Effector memory CD4-positive, alpha-beta T cell (primary cell): ENCODE results near the gene HABP2.

ENCODE experiments used
- DNase-seq, 3 donors: peaks; one replicate each; pipeline ENCODE4 v3.0.0-alpha.2; 2020
- H3K27ac ChIP-seq: 2 replicates; pipeline ENCODE4 v1.7.0; 2013; ENCODE audit warnings: mild to moderate bottlenecking, low read length, moderate library complexity; ENCODE audit not compliant: insufficient read depth, poor library complexity, severe bottlenecking
- H3K27me3 ChIP-seq: replicated peaks from 2 replicates; pipeline ENCODE4 v1.7.0; 2013; ENCODE audit warnings: mild to moderate bottlenecking, low read length; ENCODE audit not compliant: insufficient read depth, control insufficient read depth, poor library complexity, severe bottlenecking
- H3K36me3 ChIP-seq: 2 replicates; pipeline ENCODE4 v1.7.0; 2013; ENCODE audit warnings: mild to moderate bottlenecking, low read length, moderate library complexity; ENCODE audit not compliant: control insufficient read depth, insufficient read depth
- H3K4me1 ChIP-seq: 2 replicates; pipeline ENCODE4 v1.7.0; 2013; ENCODE audit warnings: low read length, mild to moderate bottlenecking; ENCODE audit not compliant: control insufficient read depth, insufficient read depth, poor library complexity, severe bottlenecking
- H3K4me3 ChIP-seq: 2 replicates; pipeline ENCODE4 v1.7.0; 2013; ENCODE audit warnings: low read length, low read depth, mild to moderate bottlenecking; ENCODE audit not compliant: insufficient read depth, poor library complexity, severe bottlenecking
- H3K9me3 ChIP-seq: 2 replicates; pipeline ENCODE4 v1.7.0; 2013; ENCODE audit warnings: mild to moderate bottlenecking, low read length, moderate library complexity; ENCODE audit not compliant: control insufficient read depth
- total RNA-seq, 3 donors: gene quantifications; one replicate each; lab custom pipeline; 2026; lab: John Stamatoyannopoulos, UW

HABP2 gene
- total RNA-seq, result 0 reads per million in 3 donors

DNA sequence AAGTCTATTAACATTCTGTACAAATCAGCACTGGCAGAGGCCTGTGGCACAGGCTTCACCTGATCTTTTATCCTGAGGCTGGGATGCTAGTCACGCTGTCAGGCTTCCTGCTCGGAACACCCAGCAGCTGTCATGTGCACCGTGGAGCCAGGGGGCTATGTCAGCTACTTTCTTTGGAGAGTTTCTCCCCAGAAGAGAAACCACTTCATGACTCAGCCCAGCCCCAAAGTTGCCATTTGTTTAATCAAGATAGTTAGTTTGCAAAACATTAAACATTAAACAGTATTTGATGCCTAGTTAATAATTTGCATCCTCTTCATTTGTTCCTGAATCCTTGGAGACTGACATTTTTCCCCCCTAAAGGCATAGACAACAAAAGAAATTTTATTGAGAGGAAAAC, at the start of gene HABP2:
Gene HABP2 (plus strand): TSS at position 353 of the 400 bp plus-strand sequence. CDS start 69 bp downstream, outside the sequence.
- H3K4me1 ChIP-seq, result no peaks in the 10 kb centered on the region

DNA sequence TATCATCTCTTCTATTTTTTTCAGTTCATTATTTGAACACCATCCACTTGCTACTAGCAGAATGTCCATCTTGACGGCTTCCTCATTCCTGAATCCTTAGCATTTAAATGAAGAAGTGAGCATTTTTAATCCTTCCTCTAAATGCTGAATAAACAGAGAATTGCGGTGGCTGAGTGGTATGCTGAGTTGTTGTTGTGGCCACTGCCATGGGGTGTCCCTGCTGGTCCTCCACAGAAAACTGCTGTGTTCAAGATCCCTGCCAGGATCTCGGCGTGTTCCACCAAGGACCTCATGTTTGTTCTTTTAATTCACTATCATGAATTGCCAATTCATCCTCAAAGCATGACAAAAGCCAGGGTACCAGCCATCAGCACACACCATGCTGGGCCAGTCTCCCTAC, 48.9 kb upstream of the HABP2 start:
- H3K27ac ChIP-seq, result no peak overlapping the region
- no peaks in the 10 kb centered on the region for H3K9me3 ChIP-seq
- DNase-seq, result no peak
- H3K4me1 ChIP-seq, result no peaks in the 10 kb centered on the region
- no peaks in the 10 kb centered on the region for H3K27me3 ChIP-seq
- no peaks in the 10 kb centered on the region for H3K36me3 ChIP-seq
- no peak overlapping the region for H3K4me3 ChIP-seq

More for the DNA sequence above, at the start of gene HABP2:
- Histone ChIP-seq H3K4me3 (no peak within 1 kb of the TSS), H3K27me3 (no peaks in the 10 kb centered on the region), H3K9me3 (no peaks in the 10 kb centered on the region), H3K27ac (no peak within 1 kb of the TSS), H3K36me3 (no peaks in the 10 kb centered on the region)
- no peak for DNase-seq

GRCh38 chr10:113504423-113504822, 48.4 kb upstream of the HABP2 start:
- DNase-seq, result no peak
- H3K27ac ChIP-seq, result no peak overlapping the region
- H3K4me1 ChIP-seq, result no peaks in the 10 kb centered on the region
- H3K9me3 ChIP-seq, result no peaks in the 10 kb centered on the region
- H3K36me3 ChIP-seq, result no peaks in the 10 kb centered on the region
- H3K27me3 ChIP-seq, result no peaks in the 10 kb centered on the region
- no peak overlapping the region for H3K4me3 ChIP-seq

DNA sequence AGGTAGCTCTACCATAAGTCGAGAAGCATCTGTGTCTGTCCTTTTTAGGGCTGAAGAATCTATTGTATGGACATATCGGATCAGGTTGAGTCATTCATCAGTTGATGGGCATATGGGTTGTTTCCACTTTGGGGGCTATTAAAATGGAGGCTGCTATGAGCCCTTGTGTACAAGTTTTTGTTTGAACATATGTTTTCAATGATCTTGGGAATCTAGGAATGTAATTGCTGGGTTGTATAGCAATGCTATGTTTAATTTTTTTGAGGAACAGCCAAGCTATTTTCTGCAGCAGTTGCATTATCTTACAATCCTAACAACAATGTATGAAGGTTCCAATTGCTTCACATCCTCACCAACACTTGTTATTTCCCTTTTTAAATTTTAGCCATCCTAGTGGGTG, 46.4 kb upstream of the HABP2 start:
- no peak overlapping the region for H3K4me3 ChIP-seq
- H3K4me1 ChIP-seq, result no peaks in the 10 kb centered on the region

DNA sequence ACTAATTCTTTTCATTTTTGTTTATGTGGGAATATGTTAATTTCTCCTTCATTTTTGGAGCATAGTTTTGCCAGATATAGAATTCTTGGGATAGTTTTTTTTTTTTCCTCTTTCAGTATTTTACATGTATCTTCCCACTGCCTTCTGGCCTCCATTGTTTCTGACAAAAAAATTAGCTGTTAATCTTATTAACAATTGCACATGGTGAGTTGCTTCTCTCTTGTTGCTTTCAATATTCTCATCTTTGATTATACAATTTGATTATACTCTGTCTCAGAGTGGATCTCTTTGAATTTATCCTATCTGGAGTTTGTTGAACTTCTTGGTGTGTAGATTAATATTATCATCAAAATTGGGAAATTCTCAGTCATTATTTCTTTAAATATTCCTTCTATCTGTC, 41.4 kb upstream of the HABP2 start:
- DNase-seq, result no peak
- Histone ChIP-seq H3K27me3 (no peaks in the 10 kb centered on the region), H3K27ac (no peak overlapping the region), H3K4me1 (no peaks in the 10 kb centered on the region), H3K36me3 (no peaks in the 10 kb centered on the region), H3K4me3 (no peak overlapping the region), H3K9me3 (no peaks in the 10 kb centered on the region)

More for the DNA sequence above, 46.4 kb upstream of the HABP2 start:
- H3K36me3 ChIP-seq, result no peaks in the 10 kb centered on the region
- H3K27me3 ChIP-seq, result no peaks in the 10 kb centered on the region
- H3K9me3 ChIP-seq, result no peaks in the 10 kb centered on the region
- no peak overlapping the region for H3K27ac ChIP-seq
- DNase-seq, result no peak

GRCh38 chr10:113515161-113515560, 37.7 kb upstream of the HABP2 start:
- Histone ChIP-seq H3K4me1 (no peaks in the 10 kb centered on the region), H3K27me3 (no peaks in the 10 kb centered on the region), H3K36me3 (no peaks in the 10 kb centered on the region), H3K4me3 (no peak overlapping the region), H3K9me3 (no peaks in the 10 kb centered on the region), H3K27ac (no peak overlapping the region)
- DNase-seq, result no peak

DNA sequence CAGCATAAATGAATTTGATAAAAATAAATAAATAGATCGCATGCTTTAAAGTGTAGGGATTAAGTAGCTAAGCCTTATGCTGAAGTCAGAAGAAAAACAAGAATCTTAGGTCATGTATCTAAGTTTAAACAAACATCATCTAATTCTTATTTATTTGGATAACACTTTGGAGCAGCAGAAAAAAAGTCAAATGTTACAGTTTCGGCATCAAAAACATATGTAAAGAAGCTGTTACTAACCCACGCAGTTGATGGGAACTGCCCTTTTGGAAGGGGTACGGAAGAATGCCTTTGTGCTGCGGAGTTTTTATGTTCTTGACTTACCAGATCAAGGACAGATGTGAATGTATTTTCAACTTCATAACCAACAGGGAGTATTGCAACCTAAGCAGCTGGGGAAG, 37.3 kb upstream of the HABP2 start:
- Histone ChIP-seq H3K27me3 (no peaks in the 10 kb centered on the region), H3K4me3 (no peak overlapping the region), H3K36me3 (no peaks in the 10 kb centered on the region), H3K27ac (no peak overlapping the region), H3K9me3 (no peaks in the 10 kb centered on the region), H3K4me1 (no peaks in the 10 kb centered on the region)
- no peak for DNase-seq

DNA sequence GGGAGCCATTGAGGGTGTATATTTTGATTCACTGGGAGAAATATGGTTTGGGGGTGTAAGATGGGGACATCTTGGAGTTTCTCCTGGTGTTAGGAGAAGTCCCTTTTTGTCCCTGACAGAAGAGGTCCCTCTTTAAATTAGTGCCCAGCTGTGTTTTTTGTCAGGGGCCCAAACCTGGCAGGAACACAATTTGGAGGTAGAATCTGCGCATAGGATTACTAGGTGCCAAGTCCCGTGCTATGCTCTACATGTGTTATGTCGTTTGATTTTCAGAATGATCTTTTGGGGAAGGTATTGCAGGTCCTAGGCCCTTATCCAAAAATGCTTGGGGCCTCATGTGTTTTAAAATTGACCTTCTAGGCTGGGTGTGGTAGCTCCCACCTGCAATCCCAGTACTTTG, 36.8 kb upstream of the HABP2 start:
- Histone ChIP-seq H3K4me1 (no peaks in the 10 kb centered on the region), H3K27me3 (no peaks in the 10 kb centered on the region), H3K36me3 (no peaks in the 10 kb centered on the region), H3K9me3 (no peaks in the 10 kb centered on the region), H3K4me3 (no peak overlapping the region), H3K27ac (no peak overlapping the region)
- no peak for DNase-seq

DNA sequence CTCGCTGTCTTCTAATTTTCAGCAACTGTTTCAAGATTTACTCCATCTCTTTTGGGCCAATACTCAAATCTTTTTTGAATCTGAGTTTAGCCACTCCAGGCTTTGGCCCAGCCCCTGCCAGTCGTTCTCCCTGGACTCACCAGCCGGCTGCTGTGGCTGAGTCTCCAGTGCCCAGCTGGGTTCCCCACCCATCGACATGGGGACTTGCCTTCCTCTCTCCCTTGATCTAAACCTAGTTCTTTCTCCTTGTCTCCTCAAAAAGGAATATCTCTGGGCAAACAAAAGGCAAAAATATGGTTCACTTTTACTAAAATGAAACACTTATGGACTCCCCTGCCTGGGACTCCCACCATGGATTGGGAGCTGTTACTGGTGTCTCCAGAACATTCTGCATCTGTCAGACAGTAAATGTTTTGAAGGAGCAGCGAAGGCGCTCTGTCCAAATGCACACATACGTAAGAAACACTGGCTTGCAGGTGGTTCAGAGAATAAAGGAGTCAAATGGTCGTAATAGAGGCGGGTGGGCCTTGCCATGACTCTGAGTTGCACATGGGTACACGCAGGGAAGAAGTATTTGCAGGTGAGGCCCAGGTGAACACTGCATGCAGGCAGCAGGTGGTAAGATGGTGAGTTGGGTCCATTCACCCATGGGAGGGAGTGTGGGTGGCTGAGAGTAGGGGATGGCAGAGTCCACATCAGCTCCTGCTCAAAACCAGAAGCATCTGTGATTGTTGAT, 35.5 kb upstream of the HABP2 start:
- DNase-seq, result no peak
- no peak overlapping the region for H3K4me3 ChIP-seq
- H3K9me3 ChIP-seq, result no peaks in the 10 kb centered on the region
- H3K27ac ChIP-seq, result no peak overlapping the region
- H3K36me3 ChIP-seq, result no peaks in the 10 kb centered on the region
- H3K27me3 ChIP-seq, result no peaks in the 10 kb centered on the region
- no peaks in the 10 kb centered on the region for H3K4me1 ChIP-seq

DNA sequence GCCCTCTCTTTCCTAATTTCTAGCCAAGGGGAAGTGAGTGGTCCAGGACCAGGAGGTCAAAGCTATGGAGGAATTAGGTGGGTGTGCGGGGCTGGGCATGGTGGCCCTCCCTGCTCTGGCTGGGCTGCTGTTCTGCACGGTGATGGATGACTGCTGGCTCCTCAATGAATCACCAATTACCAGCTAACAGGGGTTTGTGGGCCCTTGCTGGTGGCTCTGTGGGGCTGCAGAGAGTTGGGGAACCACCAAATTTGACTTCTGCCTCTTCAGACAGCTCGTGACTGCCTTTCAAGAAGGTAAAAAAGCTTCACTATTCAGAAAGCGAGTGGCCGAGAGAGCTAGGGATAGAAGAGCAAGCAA, 35.0 kb upstream of the HABP2 start:
- no peak for DNase-seq

More for the DNA sequence above, 35.0 kb upstream of the HABP2 start:
- no peaks in the 10 kb centered on the region for H3K9me3 ChIP-seq
- H3K27ac ChIP-seq, result no peak overlapping the region
- H3K27me3 ChIP-seq, result no peaks in the 10 kb centered on the region
- H3K4me1 ChIP-seq, result no peaks in the 10 kb centered on the region
- no peak overlapping the region for H3K4me3 ChIP-seq
- H3K36me3 ChIP-seq, result no peaks in the 10 kb centered on the region
